ENCODE data around the gene P2RX4.

- TF ChIP-seq KDM5A (IDR thresholded peaks at IDR 0.05; ENCODE audit: low read length) (no peak), MAFK (IDR thresholded peaks at IDR 0.05; ENCODE audit: low read depth, low read length) (no peak), CTCF (IDR thresholded peaks at IDR 0.05; ENCODE audit: control extremely low read depth in 1 of 3, insufficient read depth in 1 of 3, low read depth in 1 of 3, low read length in 3 of 3) (no peak), POLR2A (IDR thresholded peaks at IDR 0.05; ENCODE audit: control extremely low read depth in 1 of 2, low read depth in 2 of 2, low read length in 2 of 2) (no peak), NRF1 (IDR thresholded peaks at IDR 0.05; ENCODE audit: low read depth, low read length) (no peak), SP2 (IDR thresholded peaks at IDR 0.05; ENCODE audit: low read length) (no peak), EZH2 (IDR thresholded peaks at IDR 0.05; ENCODE audit: low read depth, low read length, severe bottlenecking) (no peak), CHD2 (IDR thresholded peaks at IDR 0.05; ENCODE audit: low read length) (no peak), ATF2 (IDR thresholded peaks at IDR 0.05; ENCODE audit: low read length) (no peak), GTF2F1 (IDR thresholded peaks at IDR 0.05; ENCODE audit: borderline replicate concordance, low read depth, low read length) (no peak), MAX (IDR thresholded peaks at IDR 0.05) (no peak), CEBPB (IDR thresholded peaks at IDR 0.05; ENCODE audit: low read depth, low read length) (no peak), JUND (IDR thresholded peaks at IDR 0.05; ENCODE audit: low read length) (no peak)
Measured at GRCh38 chr12:121186826-121187225, 23.1 kb upstream of the P2RX4 start.
